Subcutaneous preadipocyte (primary cell): ENCODE data around the gene ST8SIA6. TPM values are rescaled to one million over a fixed set of nuclear protein-coding genes. Genes with fewer than 3 reads are reported as not detected.

Experiments used
- small RNA-seq: library from RNA; depleted of rRNA; stranded (forward); fragments of <200 nt; gene quantifications from one replicate; pipeline ENCODE3, GENCODE V24; 2012
- total RNA-seq: library from RNA; depleted of rRNA; stranded (reverse); fragments of >200 nt; gene quantifications from 2 replicates; pipeline ENCODE4 v1.2.3, GENCODE V29; 2012

Gene ST8SIA6
- not detected in 2 replicates for total RNA-seq

GRCh38 chr10:17454161-17455014, at the start of gene ST8SIA6:
TSS of gene ST8SIA6 (minus strand) at chr10:17454595. CDS start at chr10:17454255, 340 bp downstream.

Small RNAs within 50 kb of the gene (small RNA-seq; reads per million reads assigned to genes)
- not detected for gene RF00019

Other genes starting within 250 kb of the ST8SIA6 start
- 10,637 and 10,816 TPM in 2 replicates for gene VIM, start 226.4 kb downstream of the ST8SIA6 start, total RNA-seq
- gene HACD1, start 162.8 kb upstream of the ST8SIA6 start, total RNA-seq = 18.0 and 23.5 TPM in 2 replicates
- 20.2 and 31.5 TPM in 2 replicates for gene STAM, start 189.6 kb upstream of the ST8SIA6 start, total RNA-seq